Measurements from ENCODE around the gene PADI3. TPM values are rescaled to one million over a fixed set of nuclear protein-coding genes. Genes with fewer than 3 reads are reported as not detected.
A peak's percentile ranks its signal among the peaks of the same experiment; 100 is the strongest.

The PADI3 gene
- total RNA-seq, 1 donor from 2014 or later, result not detected

GRCh38 chr1:17270891-17271765 is 22.2 kb downstream of the PADI3 start:
- no peak for ATAC-seq
- no peak for DNase-seq (ENCODE audit: low spot score)

- DNase-seq (ENCODE audit: low spot score), result no peak
- no peak for ATAC-seq
These were observed 23.2 kb downstream of the PADI3 start for GRCh38 chr1:17272066-17272465.

- ATAC-seq, result no peak
These were observed 23.7 kb downstream of the PADI3 start for GRCh38 chr1:17272646-17273045.

GRCh38 chr1:17273096-17273495 is 24.2 kb downstream of the PADI3 start:
- ATAC-seq (no peak), DNase-seq (ENCODE audit: low spot score) (no peak)

More at GRCh38 chr1:17272646-17273045, 23.7 kb downstream of the PADI3 start:
- DNase-seq (ENCODE audit: low spot score), result no peak

- DNase-seq (ENCODE audit: low spot score), result no peak
- peak; percentile 81 for ATAC-seq
These were observed 25.6 kb downstream of the PADI3 start for GRCh38 chr1:17274186-17275170.

DNA sequence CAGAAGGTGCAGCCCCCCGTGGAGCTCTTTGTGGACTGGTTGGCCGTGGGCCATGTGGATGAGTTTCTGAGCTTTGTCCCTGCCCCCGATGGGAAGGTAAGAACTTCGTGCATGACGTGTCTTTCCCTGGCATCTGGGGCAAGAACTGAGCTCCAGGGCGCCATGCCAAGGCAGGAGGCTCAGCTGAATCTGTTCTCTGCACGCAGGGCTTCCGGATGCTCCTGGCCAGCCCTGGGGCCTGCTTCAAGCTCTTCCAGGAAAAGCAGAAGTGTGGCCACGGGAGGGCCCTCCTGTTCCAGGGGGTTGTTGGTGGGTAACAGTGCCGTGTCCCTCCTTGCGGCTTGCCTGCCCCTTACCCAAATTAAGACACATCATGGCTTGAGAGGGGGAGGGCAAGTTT is 27.7 kb downstream of the PADI3 start:
- DNase-seq (ENCODE audit: low spot score) (no peak), ATAC-seq (no peak)

DNA sequence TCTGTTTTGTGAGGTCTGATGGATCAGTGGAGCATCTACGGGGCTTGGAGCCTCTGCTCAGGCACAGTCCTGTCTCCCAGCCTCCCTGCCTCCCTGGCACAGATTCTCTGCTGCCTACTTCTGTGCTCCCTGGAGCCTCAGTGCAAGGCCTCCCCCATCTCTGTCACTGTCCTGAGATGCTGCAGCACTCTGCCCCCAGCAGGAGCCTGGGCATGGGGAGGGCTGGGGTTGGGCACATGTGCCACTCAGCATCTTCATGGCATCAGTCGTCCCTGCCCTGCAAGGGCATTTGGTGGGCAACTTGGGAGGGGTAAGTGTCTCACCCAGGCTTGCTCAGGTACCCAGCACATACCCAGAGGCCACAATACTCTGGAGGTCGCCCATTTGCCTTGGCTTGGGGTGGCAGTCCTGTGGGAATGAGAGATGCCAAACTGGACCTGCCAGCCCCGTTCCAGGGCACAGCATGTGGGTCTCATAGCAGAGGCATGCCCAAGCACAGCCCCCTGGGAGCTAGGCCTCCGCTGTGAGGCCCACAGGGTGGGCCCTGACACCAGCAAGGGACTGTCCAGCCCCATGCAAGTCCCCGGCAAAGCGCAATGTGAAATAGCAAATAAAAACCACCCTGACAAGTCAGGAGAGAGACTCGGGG is 28.7 kb downstream of the PADI3 start:
- no peak for DNase-seq (ENCODE audit: low spot score)
- no peak for ATAC-seq

DNA sequence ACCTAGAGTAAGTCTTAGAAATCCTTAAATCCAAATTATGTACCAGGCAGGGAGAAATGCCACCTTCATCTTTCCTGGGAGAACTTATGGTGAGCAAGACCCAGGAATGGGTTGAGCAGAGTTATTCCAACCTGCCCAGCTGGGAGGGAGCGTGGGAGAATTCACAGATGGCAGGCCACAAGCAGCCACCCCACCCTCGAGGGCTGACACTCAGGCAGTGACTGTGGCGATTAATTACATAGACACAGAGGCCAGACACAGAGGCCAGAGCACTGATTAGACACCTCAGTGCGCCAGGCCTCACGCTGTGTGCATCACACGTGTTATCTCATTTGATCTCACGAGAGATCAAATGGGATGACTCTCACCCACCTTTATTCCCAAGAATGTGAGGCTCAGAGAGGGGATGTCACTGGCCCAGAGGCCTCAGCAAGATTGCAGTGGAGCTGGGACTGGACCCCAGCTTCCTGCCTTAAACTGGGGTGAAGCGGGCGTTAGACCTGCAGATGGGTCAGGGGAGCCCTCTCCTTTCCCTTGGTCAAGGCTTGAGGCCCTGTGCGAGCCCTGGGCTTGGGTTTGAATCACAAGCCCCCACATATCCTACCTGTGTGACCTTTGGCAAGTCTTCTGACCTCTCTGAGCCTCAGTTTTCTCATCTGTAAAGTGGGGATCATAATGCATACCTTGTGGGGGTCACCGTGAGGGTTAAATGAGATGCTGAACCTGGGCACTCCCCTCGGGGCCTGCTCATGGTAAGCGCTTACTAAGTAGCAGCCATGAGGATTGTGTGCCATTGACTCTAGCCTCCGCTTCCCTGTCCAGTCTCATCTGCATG is 30.3 kb downstream of the PADI3 start:
- DNase-seq (ENCODE audit: low spot score), result no peak
- ATAC-seq, result no peak

DNA sequence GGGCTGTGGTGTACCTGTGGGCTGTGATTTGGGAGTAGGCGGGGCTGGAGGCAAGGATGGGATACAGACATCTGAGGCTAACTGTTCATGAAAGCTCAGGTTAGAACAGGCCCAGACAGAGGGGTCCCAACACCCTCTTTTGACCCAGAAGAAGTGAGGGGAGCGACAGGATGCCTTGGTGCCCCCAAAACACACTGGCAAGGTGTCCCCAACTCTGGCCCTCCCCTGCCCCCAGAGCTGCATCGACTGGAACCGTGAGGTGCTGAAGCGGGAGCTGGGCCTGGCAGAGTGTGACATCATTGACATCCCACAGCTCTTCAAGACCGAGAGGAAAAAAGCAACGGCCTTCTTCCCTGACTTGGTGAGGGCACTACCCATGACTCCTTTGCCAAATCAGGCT is 31.5 kb downstream of the PADI3 start:
- DNase-seq (ENCODE audit: low spot score), result no peak
- ATAC-seq, result no peak

GRCh38 chr1:17280894-17281293 is 32.0 kb downstream of the PADI3 start:
- no peak for ATAC-seq
- DNase-seq (ENCODE audit: low spot score), result no peak

DNA sequence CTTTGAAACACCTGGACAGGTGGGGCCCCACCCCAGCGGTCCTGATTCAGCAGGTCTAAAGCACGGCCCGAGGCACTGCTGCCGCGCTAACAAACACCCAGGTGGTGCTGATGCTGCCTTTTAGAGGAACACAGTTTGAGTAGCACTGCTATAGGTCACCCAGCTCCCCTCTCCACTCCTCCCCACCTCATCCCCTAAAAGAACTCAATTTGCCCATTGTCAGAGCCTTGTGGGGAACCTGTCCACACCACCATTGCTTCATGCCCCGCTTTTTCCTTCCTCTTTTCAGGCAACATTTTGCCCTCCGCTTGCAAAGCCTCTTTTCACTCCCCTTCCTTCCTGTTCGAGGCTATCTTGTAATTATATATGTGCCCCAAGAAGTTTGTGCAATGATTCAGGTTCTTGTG is 32.9 kb downstream of the PADI3 start:
- DNase-seq (ENCODE audit: low spot score) (no peak), ATAC-seq (no peak)

- DNase-seq (ENCODE audit: low spot score) (no peak), ATAC-seq (no peak)
These were observed 33.9 kb downstream of the PADI3 start for GRCh38 chr1:17282836-17283235.

DNA sequence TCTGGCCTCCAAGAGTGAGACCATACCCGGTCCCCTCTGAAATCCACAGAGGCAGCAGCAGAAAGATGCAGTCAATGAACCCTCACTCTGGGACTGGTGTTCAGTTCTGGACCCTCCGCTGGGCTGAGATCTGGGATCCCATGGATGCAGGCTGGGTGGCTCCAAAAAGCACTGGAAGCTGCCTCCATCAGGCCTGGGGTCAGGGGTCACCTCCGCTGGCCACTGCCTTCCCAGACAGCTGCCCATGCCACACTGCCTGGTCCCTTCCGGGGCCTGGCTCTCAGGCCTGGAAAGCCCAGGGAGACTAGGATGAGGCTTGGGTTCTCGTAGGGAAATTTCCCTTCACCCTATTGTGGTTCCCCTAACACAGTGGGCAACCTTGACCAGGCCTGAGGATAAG is 37.7 kb downstream of the PADI3 start:
- DNase-seq (ENCODE audit: low spot score) (no peak), ATAC-seq (no peak)

GRCh38 chr1:17287130-17287776 is 38.4 kb downstream of the PADI3 start:
- no peak for ATAC-seq
- DNase-seq (ENCODE audit: low spot score), result no peak

- ATAC-seq, result no peak
These were observed 40.8 kb downstream of the PADI3 start for GRCh38 chr1:17289721-17290120.

GRCh38 chr1:17290553-17290952 is 41.7 kb downstream of the PADI3 start:
- ATAC-seq (no peak), DNase-seq (ENCODE audit: low spot score) (no peak)

More at GRCh38 chr1:17289721-17290120, 40.8 kb downstream of the PADI3 start:
- DNase-seq (ENCODE audit: low spot score), result no peak

GRCh38 chr1:17292299-17293160 is 43.6 kb downstream of the PADI3 start:
- ATAC-seq, result no peak
- no peak for DNase-seq (ENCODE audit: low spot score)

GRCh38 chr1:17293681-17294425 is 45.0 kb downstream of the PADI3 start:
- DNase-seq (ENCODE audit: low spot score), result no peak
- ATAC-seq, result no peak

Measured in left lobe of liver (tissue), 2 donors.